ENCODE measurements around the gene GEMIN7.

GEMIN7 gene

DNA sequence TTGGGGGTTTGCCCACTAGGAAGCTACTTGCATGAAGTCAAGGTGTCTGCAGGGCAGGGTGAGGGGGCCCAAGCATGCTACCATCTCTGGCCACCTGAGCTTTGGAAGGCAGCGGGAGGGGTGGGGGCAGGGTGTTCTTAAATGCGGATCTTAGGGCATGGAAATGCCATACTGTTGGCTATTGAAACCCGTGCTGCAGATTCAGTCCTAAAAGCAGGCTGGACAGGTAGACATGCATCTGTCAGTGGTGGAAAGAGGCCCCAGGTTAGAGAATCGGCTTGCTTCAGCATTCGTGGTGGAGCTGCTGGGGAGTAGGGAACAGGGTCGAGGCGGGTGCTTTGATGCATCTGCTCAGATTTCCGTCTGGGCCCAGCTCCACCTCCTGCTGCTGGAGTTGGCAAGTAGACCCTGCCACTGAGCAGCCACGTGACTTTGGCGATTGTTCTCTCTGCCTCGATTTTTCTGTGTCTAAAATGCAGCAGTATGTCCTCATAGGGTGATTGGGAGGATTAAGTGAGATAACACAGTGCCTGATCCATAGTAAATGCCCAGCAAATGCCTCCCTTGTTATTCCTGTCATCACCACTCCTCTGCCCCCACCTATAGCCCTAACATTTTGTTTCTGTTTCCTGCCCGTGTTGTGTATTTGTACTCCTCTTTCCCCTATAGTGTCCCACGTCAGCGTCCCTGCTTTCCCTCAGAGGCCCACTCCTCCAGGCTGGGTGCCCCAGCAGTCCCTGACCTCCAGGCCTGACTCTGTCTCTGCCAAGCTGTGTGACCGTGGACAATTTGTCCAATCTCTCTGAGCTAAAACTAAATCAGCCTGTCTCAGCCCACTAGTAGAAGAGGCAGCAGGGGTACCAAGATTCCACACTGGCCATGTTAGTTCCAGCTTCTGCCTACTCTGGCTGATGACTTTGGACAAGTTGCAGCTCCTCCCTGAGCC, 19.7 kb downstream of the GEMIN7 start:
- peak overlapping the region; percentile 12 for H3K27ac ChIP-seq
- H3K4me3 ChIP-seq (ENCODE audit: low read depth, low read length), result no peak overlapping the region

DNA sequence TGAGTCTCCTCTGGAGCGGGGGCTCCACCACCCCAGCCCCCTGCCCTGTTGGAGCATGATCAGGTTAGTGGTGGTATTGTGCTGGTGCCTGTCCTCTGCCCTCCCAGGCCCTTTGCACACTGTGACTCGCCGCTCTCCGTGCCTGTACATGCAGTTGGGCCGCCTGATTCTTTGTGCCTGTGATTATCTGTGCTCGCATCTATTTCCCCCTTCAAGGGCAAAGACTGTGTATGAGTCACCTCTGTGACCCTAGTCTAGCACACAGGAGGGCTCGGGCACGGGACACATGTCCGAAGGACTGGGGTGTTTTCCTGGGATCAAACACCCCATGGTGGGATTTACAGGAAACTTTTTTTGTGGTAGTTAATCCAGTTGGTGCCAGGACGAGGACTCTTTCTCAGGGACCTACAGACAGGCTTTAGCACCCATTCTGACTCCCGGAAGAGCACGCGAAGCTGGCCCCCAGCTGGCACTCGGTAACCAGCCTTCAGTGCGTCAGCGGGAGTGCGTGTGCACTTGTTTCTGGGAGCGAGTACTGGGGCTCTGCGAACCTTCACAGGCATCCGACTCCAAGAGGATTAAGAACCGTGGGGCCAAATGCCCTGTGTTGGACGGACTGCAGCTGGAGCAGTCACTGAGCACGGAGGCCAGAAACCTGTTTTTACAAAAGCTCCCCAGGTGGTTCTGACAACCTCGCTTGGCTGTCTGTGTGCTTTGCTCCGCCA, 20.6 kb downstream of the GEMIN7 start:
- Histone ChIP-seq H3K4me3 (ENCODE audit: low read depth, low read length) (no peak overlapping the region), H3K27me3 (ENCODE audit: control insufficient read depth, insufficient read depth, low read length) (no peaks in the 10 kb centered on the region), H3K4me1 (peaks cover 55% of the 10 kb centered on the region)

More for the DNA sequence above, 19.7 kb downstream of the GEMIN7 start:
- no peaks in the 10 kb centered on the region for H3K9me3 ChIP-seq (ENCODE audit: control insufficient read depth, low read length)
- peak overlapping the region; percentile 8 for H3K4me2 ChIP-seq (ENCODE audit: low read length)
- H3K27me3 ChIP-seq (ENCODE audit: control insufficient read depth, insufficient read depth, low read length), result no peaks in the 10 kb centered on the region
- H3K36me3 ChIP-seq (ENCODE audit: control insufficient read depth, insufficient read depth, low read length), result no peaks in the 10 kb centered on the region
- H3K4me1 ChIP-seq, result peaks cover 56% of the 10 kb centered on the region
- no peak overlapping the region for H2AFZ ChIP-seq
- TF ChIP-seq, protein P1, sequence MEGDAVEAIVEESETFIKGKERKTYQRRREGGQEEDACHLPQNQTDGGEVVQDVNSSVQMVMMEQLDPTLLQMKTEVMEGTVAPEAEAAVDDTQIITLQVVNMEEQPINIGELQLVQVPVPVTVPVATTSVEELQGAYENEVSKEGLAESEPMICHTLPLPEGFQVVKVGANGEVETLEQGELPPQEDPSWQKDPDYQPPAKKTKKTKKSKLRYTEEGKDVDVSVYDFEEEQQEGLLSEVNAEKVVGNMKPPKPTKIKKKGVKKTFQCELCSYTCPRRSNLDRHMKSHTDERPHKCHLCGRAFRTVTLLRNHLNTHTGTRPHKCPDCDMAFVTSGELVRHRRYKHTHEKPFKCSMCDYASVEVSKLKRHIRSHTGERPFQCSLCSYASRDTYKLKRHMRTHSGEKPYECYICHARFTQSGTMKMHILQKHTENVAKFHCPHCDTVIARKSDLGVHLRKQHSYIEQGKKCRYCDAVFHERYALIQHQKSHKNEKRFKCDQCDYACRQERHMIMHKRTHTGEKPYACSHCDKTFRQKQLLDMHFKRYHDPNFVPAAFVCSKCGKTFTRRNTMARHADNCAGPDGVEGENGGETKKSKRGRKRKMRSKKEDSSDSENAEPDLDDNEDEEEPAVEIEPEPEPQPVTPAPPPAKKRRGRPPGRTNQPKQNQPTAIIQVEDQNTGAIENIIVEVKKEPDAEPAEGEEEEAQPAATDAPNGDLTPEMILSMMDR (IDR thresholded peaks at IDR 0.05), result no peak
- peaks cover 87% of the 10 kb centered on the region for H3K79me2 ChIP-seq
- no peak overlapping the region for H3K9ac ChIP-seq

DNA sequence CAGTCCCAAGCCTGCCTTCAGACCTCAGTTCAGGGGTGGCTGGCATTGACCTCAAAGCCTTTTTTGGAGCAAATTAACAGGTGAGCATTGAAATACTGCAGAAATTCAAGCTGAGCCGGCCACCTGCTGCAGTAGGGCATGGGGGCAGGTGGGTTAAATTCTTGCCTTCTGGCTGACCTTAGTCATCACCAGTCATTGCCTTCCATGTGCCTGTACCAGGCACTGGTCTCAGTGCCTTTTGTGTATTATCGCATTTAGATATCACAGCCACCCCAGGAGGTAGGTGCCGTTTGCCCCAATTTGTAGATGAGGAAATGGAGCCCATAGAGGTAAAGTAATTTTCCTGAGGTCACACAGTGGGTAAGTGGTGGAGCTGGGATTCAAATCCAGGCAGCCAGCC, 21.1 kb downstream of the GEMIN7 start:
- Histone ChIP-seq H3K27me3 (ENCODE audit: control insufficient read depth, insufficient read depth, low read length) (no peaks in the 10 kb centered on the region), H3K79me2 (peaks cover 87% of the 10 kb centered on the region), H3K36me3 (ENCODE audit: control insufficient read depth, insufficient read depth, low read length) (no peaks in the 10 kb centered on the region), H3K4me3 (ENCODE audit: low read depth, low read length) (no peak overlapping the region), H3K4me2 (ENCODE audit: low read length) (no peak overlapping the region), H3K4me1 (peaks cover 49% of the 10 kb centered on the region), H3K27ac (no peak overlapping the region), H2AFZ (no peak overlapping the region), H3K9me3 (ENCODE audit: control insufficient read depth, low read length) (no peaks in the 10 kb centered on the region), H3K9ac (no peak overlapping the region)
- TF ChIP-seq, protein P1 (IDR thresholded peaks at IDR 0.05), result no peak

More for the DNA sequence above, 20.6 kb downstream of the GEMIN7 start:
- Histone ChIP-seq H3K79me2 (peaks cover 87% of the 10 kb centered on the region), H3K9me3 (ENCODE audit: control insufficient read depth, low read length) (no peaks in the 10 kb centered on the region), H3K9ac (no peak overlapping the region), H3K4me2 (ENCODE audit: low read length) (peak overlapping the region; percentile 15), H3K27ac (peak overlapping the region; percentile 22), H2AFZ (no peak overlapping the region), H3K36me3 (ENCODE audit: control insufficient read depth, insufficient read depth, low read length) (no peaks in the 10 kb centered on the region)
- TF ChIP-seq, protein P1 (IDR thresholded peaks at IDR 0.05), result no peak

DNA sequence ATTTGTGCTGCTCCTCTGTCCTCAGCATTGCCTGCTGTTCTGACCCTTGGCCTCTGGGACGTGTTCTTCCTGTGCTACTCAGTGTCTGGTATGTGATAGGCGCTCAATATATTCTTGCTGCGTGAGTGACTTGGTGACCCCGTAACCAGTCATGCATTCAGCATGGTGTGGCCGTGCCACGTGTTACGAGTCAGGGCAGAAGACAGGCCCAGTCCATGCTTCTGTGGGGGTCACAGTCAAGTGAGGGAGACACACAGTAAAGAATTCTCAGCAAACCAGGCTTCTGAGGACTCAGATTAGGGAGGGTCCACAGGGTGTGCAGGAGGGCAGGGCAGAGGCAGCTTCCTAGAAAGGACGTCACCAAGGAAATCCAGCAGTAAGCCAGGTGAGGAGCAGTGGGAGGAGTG, 21.8 kb downstream of the GEMIN7 start:
- Histone ChIP-seq H3K27ac (no peak overlapping the region), H3K4me3 (ENCODE audit: low read depth, low read length) (no peak overlapping the region), H3K79me2 (peaks cover 88% of the 10 kb centered on the region), H3K36me3 (ENCODE audit: control insufficient read depth, insufficient read depth, low read length) (no peaks in the 10 kb centered on the region), H3K27me3 (ENCODE audit: control insufficient read depth, insufficient read depth, low read length) (no peaks in the 10 kb centered on the region), H3K4me1 (peaks cover 48% of the 10 kb centered on the region), H3K4me2 (ENCODE audit: low read length) (no peak overlapping the region), H2AFZ (no peak overlapping the region), H3K9ac (no peak overlapping the region), H3K9me3 (ENCODE audit: control insufficient read depth, low read length) (no peaks in the 10 kb centered on the region)
- TF ChIP-seq, protein P1 (IDR thresholded peaks at IDR 0.05), result no peak

Measured in parathyroid adenoma (tissue), 2 donors.